ENCODE data around the gene PUSL1.

DNA sequence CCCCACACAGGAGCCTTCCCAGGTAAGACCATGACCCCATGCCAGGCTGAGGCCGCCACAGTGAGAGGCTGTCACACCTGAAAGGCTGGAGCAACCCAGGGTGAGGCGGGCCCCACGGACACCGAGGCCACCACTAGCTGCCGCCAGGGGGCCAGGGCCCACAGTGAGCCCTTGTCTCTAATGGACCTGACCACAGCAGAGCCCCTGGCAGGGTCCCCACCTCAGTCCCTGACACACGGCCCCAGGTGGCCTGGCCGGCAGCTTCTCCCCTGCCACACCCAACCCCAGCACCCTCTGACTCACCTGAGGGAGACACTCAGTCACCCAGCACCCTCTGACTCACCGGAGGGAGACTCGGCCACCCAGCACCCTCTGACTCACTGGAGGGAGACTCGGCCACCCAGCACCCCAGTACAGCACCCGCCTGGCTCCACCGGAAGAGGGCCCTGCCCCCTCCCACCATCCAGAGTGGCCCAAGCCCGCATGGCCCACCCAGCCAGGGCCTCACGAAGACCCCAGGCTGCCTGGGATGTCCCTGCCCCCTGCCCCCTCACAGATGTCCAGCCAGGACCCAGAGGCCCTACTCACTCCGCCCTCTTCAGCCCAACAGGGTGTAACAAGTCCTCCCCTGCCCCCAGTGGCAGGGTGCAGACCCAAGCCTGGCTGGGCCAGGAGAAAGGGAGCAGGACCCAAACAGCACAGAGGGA lies 36.4 kb downstream of the PUSL1 start:
- TF ChIP-seq CTCF (IDR thresholded peaks at IDR 0.05 in 4 of 5, conservative IDR thresholded peaks at IDR 0.05 in 1 of 5), result peak; percentile 0 to 57 (median 35)
- peak; percentile 20 to 66 for TF ChIP-seq POLR2A (IDR thresholded peaks at IDR 0.05)
